Measurements from ENCODE around the gene GALNT7.

The GALNT7 gene

GRCh38 chr4:173301518-173302201 lies 133.0 kb downstream of the GALNT7 start:
- DNase-seq (ENCODE audit: low read depth) = no peak

GRCh38 chr4:173307778-173308177 lies 139.2 kb downstream of the GALNT7 start:
- no peak for DNase-seq (ENCODE audit: low read depth)

GRCh38 chr4:173311368-173311767 lies 142.8 kb downstream of the GALNT7 start:
- DNase-seq (ENCODE audit: low read depth) = no peak

GRCh38 chr4:173314715-173315114 lies 146.1 kb downstream of the GALNT7 start:
- no peak for DNase-seq (ENCODE audit: low read depth)

- no peak for DNase-seq (ENCODE audit: low read depth)
Observed at GRCh38 chr4:173316060-173316459, 147.4 kb downstream of the GALNT7 start.

- no peak for DNase-seq (ENCODE audit: low read depth)
Observed at GRCh38 chr4:173317004-173317403, 148.4 kb downstream of the GALNT7 start.

- DNase-seq (ENCODE audit: low read depth) = no peak
Observed at GRCh38 chr4:173318240-173318639, 149.6 kb downstream of the GALNT7 start.

- no peak for DNase-seq (ENCODE audit: low read depth)
Observed at GRCh38 chr4:173318648-173319211, 150.1 kb downstream of the GALNT7 start.

- DNase-seq (ENCODE audit: low read depth) = no peak
Observed at GRCh38 chr4:173319696-173320095, 151.1 kb downstream of the GALNT7 start.

- DNase-seq (ENCODE audit: low read depth) = no peak
Observed at GRCh38 chr4:173325007-173325736, 156.6 kb downstream of the GALNT7 start.

- DNase-seq (ENCODE audit: low read depth) = no peak
Observed at GRCh38 chr4:173328236-173328901, 159.8 kb downstream of the GALNT7 start.

- no peak for DNase-seq (ENCODE audit: low read depth)
Observed at GRCh38 chr4:173330590-173330989, 162.0 kb downstream of the GALNT7 start.

GRCh38 chr4:173332021-173332487 lies 163.4 kb downstream of the GALNT7 start:
- DNase-seq (ENCODE audit: low read depth) = no peak

GRCh38 chr4:173332963-173333657 lies 164.5 kb downstream of the GALNT7 start:
- DNase-seq (ENCODE audit: low read depth) = no peak

- no peak for DNase-seq (ENCODE audit: low read depth)
Observed at GRCh38 chr4:173333658-173334084, 165.1 kb downstream of the GALNT7 start.

- peak; percentile 100 for DNase-seq (ENCODE audit: low read depth)
Observed at GRCh38 chr4:173334085-173334890, 165.7 kb downstream of the GALNT7 start, which contains the start of gene HMGB2. Gene HMGB2, minus strand, starts transcription at chr4:173334358. Its CDS starts 709 bp downstream, at chr4:173333649.

- DNase-seq (ENCODE audit: low read depth) = no peak
Observed at GRCh38 chr4:173334891-173335752, 166.5 kb downstream of the GALNT7 start.

- DNase-seq (ENCODE audit: low read depth) = no peak
Observed at GRCh38 chr4:173337463-173337862, 168.9 kb downstream of the GALNT7 start.

- DNase-seq (ENCODE audit: low read depth) = no peak
Observed at GRCh38 chr4:173343832-173344397, 175.3 kb downstream of the GALNT7 start.

GRCh38 chr4:173345648-173346047 lies 177.0 kb downstream of the GALNT7 start:
- no peak for DNase-seq (ENCODE audit: low read depth)

Measured in stimulated activated CD8-positive, alpha-beta memory T cell treated with anti-CD3 and anti-CD28 coated beads, Interleukin-15, amount 100 ng/mL, for 1 hour (primary cell).